ENCODE results near the gene HCRTR1. TPM values are rescaled to one million over a fixed set of nuclear protein-coding genes. Genes with fewer than 3 reads are reported as not detected.

The HCRTR1 gene
- not detected for total RNA-seq
- 0.05 TPM for polyA plus RNA-seq (2013, experiment 1 of 2)
- polyA plus RNA-seq (2013, experiment 2 of 2), result 0.14 TPM
- 0 to 0.57 (median 0) reads per million in 172 experiments for total RNA-seq

DNA sequence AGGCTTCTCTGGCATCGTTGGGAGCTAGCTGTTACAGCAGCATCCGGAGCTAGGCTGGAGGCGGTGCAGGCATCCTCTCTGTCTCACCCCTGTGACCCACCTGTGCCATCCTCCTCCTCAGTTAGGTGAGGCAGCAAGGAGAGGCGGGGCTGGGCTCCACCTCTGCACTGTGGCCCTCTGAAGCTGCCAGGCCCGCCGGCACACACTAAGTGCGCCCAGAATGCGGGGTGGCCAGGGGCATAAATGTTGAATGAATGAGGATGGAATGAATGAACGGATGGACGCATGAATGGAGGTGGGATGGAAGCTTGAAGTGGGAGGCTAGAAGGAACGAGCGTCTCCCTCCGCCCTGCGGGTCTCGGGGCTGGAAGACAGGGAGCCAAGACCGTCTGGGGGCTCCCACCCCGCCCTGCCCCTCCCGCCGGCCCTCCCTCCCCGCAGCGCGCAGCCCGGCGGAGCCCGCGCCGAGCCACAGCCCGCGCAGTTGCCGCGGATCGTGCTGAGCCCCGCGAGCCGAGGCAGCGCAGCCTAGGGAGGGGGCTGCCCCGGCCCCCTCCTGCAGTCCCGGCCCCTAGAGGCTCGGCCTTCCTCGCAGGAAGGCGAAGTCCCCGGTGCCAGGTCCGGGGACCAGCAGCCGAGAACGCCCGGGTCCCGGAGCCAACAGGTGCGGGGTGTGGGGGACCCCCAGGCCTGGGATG is at the start of gene HCRTR1:
Gene HCRTR1 (plus strand): TSS at position 472 of the 698 bp plus-strand sequence. CDS start 1,504 bp downstream, outside the sequence.
- no peaks in the 10 kb centered on the region for H3K36me3 Mint-ChIP-seq (ENCODE audit: low read depth)
- H3K4me3 Mint-ChIP-seq, result peak within 1 kb of the TSS; percentile 20
- Histone ChIP-seq H3K27me3 (ENCODE audit: control insufficient read depth in 1 of 2, insufficient read depth in 2 of 2, low read length in 2 of 2) (peaks cover 25 to 34% of the 10 kb centered on the region in 2 experiments), H3K36me3 (ENCODE audit: insufficient read depth, low read length) (no peaks in the 10 kb centered on the region), H3K9me3 (ENCODE audit: control insufficient read depth in 1 of 2, insufficient read depth in 1 of 2, low read length in 2 of 2) (peaks cover 0 to 7% of the 10 kb centered on the region in 2 experiments), H3K27ac (ENCODE audit: low read depth in 1 of 2, low read length in 2 of 2) (no peak within 1 kb of the TSS), H3K4me3 (ENCODE audit: low read length) (peak within 1 kb of the TSS; percentile 34), H3K4me1 (ENCODE audit: insufficient read depth, low read length) (peaks cover 10% of the 10 kb centered on the region)
- no peaks in the 10 kb centered on the region for H3K9me3 Mint-ChIP-seq
- no peak for ATAC-seq (ENCODE audit: poor library complexity)
- no peak for DNase-seq
- TF ChIP-seq, protein P1, sequence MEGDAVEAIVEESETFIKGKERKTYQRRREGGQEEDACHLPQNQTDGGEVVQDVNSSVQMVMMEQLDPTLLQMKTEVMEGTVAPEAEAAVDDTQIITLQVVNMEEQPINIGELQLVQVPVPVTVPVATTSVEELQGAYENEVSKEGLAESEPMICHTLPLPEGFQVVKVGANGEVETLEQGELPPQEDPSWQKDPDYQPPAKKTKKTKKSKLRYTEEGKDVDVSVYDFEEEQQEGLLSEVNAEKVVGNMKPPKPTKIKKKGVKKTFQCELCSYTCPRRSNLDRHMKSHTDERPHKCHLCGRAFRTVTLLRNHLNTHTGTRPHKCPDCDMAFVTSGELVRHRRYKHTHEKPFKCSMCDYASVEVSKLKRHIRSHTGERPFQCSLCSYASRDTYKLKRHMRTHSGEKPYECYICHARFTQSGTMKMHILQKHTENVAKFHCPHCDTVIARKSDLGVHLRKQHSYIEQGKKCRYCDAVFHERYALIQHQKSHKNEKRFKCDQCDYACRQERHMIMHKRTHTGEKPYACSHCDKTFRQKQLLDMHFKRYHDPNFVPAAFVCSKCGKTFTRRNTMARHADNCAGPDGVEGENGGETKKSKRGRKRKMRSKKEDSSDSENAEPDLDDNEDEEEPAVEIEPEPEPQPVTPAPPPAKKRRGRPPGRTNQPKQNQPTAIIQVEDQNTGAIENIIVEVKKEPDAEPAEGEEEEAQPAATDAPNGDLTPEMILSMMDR (IDR thresholded peaks at IDR 0.05), result no peak
- no peak within 1 kb of the TSS for H3K27ac Mint-ChIP-seq
- intact Hi-C loops (cut with DNase I, micrococcal nuclease), result no loop called here
- H3K4me1 Mint-ChIP-seq (ENCODE audit: low read depth), result peaks cover 10% of the 10 kb centered on the region
- POLR2A ChIA-PET, result no interaction called here
- H3K27me3 Mint-ChIP-seq, result peaks cover 50% of the 10 kb centered on the region
- CTCF ChIA-PET, result interaction anchor here (0.6 to 1.2 kb wide), 4 partner anchors 14 to 524 kb away, joined by 3 to 5 read pairs (median 4); no protein-coding TSS in a partner anchor

DNA sequence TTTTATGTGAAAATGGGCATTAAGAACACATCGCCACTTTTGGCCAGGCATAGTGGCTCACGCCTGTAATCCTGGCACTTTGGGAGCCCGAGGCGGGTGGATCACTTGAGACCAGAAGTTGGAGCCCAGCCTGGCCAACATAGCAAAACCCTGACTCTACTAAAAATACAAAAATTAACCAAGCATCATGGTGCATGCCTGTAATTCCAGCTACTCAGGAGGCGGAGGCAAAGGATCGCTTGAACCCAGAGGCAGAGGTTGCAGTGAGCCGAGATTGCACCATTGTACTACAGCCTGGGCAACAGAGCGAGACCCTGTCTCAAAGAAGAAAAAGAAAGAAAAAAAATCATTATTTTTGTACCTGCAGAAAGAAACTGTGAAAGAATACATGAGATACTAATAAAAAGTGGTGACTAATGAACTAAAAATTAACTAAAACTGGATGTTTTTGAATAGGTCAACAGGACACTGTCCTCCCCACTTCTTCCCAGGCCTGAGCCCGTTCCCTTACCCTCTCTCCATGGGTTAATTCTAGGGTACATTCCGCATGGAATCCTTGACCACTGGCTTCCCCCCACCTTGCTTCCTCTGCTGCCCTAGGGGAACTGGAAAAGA is 49.4 kb upstream of the HCRTR1 start:
- DNase-seq (no peak), ATAC-seq (ENCODE audit: poor library complexity) (no peak)
- intact Hi-C loops (cut with DNase I, micrococcal nuclease), result loop anchor here in 1 of 2 experiments (10.0 kb wide), 1 partner anchor 397 kb away; no protein-coding TSS in a partner anchor
- Mint-ChIP-seq H3K4me1 (ENCODE audit: low read depth) (no peaks in the 10 kb centered on the region), H3K4me3 (no peak overlapping the region), H3K36me3 (ENCODE audit: low read depth) (no peaks in the 10 kb centered on the region), H3K27me3 (peaks cover 5% of the 10 kb centered on the region), H3K9me3 (no peaks in the 10 kb centered on the region), H3K27ac (no peak overlapping the region)
- Histone ChIP-seq H3K27ac (ENCODE audit: low read depth in 1 of 2, low read length in 2 of 2) (no peak overlapping the region), H3K4me1 (ENCODE audit: insufficient read depth, low read length) (no peaks in the 10 kb centered on the region), H3K4me3 (ENCODE audit: low read length) (no peak overlapping the region), H3K9me3 (ENCODE audit: control insufficient read depth in 1 of 2, insufficient read depth in 1 of 2, low read length in 2 of 2) (no peaks in the 10 kb centered on the region), H3K36me3 (ENCODE audit: insufficient read depth, low read length) (no peaks in the 10 kb centered on the region), H3K27me3 (ENCODE audit: control insufficient read depth in 1 of 2, insufficient read depth in 2 of 2, low read length in 2 of 2) (peaks cover 5 to 10% of the 10 kb centered on the region in 2 experiments)
- TF ChIP-seq, protein P1 (IDR thresholded peaks at IDR 0.05), result no peak
- ChIA-PET POLR2A (no interaction called here), CTCF (no interaction called here)

DNA sequence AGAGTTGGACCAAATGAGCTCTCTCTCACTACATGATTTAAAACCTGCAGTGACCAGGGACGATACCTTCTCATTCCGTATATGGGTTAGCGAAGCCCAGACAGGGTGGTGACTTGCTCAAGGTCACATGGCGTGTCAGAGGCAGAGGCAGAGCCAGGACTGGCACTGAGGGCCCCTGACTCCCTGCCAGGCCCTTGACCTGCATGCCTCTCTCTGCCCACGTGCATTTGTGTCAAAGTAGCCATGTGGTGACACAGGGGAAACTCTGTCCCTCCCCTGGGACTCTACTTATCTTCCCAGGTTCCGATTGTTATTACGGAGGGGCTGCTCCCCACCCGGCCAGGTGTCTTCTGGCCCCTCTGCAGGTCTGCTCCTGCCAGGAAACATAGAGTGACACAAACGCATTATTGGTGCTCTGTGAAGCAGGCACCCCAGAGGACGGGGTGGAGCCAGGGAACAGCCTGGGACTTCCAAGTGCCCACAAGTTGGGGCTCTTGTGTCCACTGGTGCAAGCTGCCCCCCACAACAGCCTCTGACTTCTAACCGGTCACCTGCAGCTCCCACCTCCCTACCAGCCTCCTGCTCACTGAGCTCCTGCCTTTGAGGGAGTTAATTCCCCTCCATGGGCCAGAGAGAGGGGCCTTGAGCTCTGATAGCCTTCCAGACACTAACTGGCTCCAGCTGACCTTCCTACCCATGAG is 48.4 kb upstream of the HCRTR1 start:
- ATAC-seq (ENCODE audit: poor library complexity), result no peak
- Histone ChIP-seq H3K9me3 (ENCODE audit: control insufficient read depth in 1 of 2, insufficient read depth in 1 of 2, low read length in 2 of 2) (no peaks in the 10 kb centered on the region), H3K36me3 (ENCODE audit: insufficient read depth, low read length) (no peaks in the 10 kb centered on the region), H3K27me3 (ENCODE audit: control insufficient read depth in 1 of 2, insufficient read depth in 2 of 2, low read length in 2 of 2) (peaks cover 0 to 10% of the 10 kb centered on the region in 2 experiments), H3K4me3 (ENCODE audit: low read length) (no peak overlapping the region), H3K4me1 (ENCODE audit: insufficient read depth, low read length) (no peaks in the 10 kb centered on the region), H3K27ac (ENCODE audit: low read depth in 1 of 2, low read length in 2 of 2) (no peak overlapping the region)
- Mint-ChIP-seq H3K36me3 (ENCODE audit: low read depth) (no peaks in the 10 kb centered on the region), H3K9me3 (no peaks in the 10 kb centered on the region), H3K4me3 (no peak overlapping the region), H3K27me3 (peaks cover 8% of the 10 kb centered on the region), H3K27ac (no peak overlapping the region), H3K4me1 (ENCODE audit: low read depth) (no peaks in the 10 kb centered on the region)
- POLR2A ChIA-PET, result no interaction called here
- CTCF ChIA-PET, result no interaction called here
- TF ChIP-seq, protein P1 (IDR thresholded peaks at IDR 0.05), result no peak
- DNase-seq, result no peak
- intact Hi-C loops (cut with DNase I, micrococcal nuclease), result loop anchor here in 1 of 2 experiments (10.0 kb wide), 1 partner anchor 396 kb away; no protein-coding TSS in a partner anchor

All from CD4-positive, alpha-beta T cell (primary cell).